ENCODE measurements around the gene IL1RAP. TPM values are rescaled to one million over a fixed set of nuclear protein-coding genes. Genes with fewer than 3 reads are reported as not detected.

Gene IL1RAP
- total RNA-seq, 1 donor: 14.8 TPM

DNA sequence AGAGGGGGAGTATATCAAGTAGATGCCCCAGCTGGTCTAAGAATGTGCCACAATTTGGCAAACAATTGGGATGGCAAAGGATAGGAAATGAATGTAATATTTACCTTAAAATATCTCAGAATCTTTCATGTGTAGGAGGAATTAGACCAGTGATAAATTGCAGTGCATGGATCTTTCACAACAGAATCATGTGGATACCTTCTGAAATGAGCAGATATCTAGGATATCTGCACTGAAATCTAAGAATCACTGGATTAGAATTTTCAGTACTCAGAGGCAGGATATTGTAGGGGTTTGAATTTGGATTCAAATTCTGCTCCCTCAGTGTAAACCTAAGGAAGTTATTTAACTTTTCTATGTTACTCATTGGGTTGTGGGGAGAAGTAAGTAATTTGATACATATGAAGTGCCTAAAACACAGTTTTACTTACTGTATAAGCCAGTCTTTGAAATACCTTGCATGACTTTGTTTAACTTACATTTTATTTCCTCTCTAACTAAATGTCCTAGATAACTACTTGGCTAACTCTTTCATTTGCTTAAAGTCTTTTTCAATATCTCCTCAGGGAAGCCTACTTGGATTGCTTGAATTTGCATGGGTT is 8.8 kb downstream of the IL1RAP start:
- H4K20me1 ChIP-seq (ENCODE audit: insufficient read depth, low read length): no peaks in the 10 kb centered on the region
- no peak overlapping the region for H3K27ac ChIP-seq (ENCODE audit: low read depth, low read length)
- H3K4me2 ChIP-seq (ENCODE audit: insufficient read depth, low read length): no peak overlapping the region
- no peak overlapping the region for H2AFZ ChIP-seq (ENCODE audit: low read length)
- H3K4me1 ChIP-seq (ENCODE audit: insufficient read depth, low read length): peaks cover 25% of the 10 kb centered on the region
- peaks cover 12% of the 10 kb centered on the region for H3K79me2 ChIP-seq (ENCODE audit: insufficient read depth, low read length)
- H3K9me3 ChIP-seq (ENCODE audit: low read depth, low read length): no peaks in the 10 kb centered on the region
- H3K36me3 ChIP-seq (ENCODE audit: insufficient read depth, low read length): no peaks in the 10 kb centered on the region
- no peak overlapping the region for H3K4me3 ChIP-seq (ENCODE audit: insufficient read depth, low read length)
- TF ChIP-seq, protein P1, sequence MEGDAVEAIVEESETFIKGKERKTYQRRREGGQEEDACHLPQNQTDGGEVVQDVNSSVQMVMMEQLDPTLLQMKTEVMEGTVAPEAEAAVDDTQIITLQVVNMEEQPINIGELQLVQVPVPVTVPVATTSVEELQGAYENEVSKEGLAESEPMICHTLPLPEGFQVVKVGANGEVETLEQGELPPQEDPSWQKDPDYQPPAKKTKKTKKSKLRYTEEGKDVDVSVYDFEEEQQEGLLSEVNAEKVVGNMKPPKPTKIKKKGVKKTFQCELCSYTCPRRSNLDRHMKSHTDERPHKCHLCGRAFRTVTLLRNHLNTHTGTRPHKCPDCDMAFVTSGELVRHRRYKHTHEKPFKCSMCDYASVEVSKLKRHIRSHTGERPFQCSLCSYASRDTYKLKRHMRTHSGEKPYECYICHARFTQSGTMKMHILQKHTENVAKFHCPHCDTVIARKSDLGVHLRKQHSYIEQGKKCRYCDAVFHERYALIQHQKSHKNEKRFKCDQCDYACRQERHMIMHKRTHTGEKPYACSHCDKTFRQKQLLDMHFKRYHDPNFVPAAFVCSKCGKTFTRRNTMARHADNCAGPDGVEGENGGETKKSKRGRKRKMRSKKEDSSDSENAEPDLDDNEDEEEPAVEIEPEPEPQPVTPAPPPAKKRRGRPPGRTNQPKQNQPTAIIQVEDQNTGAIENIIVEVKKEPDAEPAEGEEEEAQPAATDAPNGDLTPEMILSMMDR (IDR thresholded peaks at IDR 0.05; ENCODE audit: extremely low read depth, low read depth, low read length): no peak
- H3K27me3 ChIP-seq (ENCODE audit: insufficient read depth, low read length): no peaks in the 10 kb centered on the region
- no peak for DNase-seq (ENCODE audit: insufficient read length, low spot score, missing footprints)

DNA sequence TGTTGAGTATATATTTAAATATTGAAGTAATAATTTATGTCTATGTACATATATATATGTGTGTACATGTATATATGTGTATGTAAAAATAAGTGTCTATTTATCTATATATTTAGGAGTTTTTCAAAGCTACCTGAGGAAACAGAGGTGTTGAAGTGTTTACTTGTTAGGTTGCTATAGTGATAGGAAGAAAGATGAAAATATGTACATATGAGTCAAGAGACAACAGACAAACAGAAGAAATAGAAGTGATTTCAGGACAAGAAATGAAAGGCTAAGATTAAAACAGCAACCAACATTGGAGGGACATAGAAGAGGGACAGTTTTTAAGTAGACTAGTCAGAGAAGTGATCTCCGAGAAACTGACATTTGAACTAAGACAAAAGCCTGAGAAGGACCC is 11.1 kb downstream of the IL1RAP start:
- no peaks in the 10 kb centered on the region for H3K9me3 ChIP-seq (ENCODE audit: low read depth, low read length)
- DNase-seq (ENCODE audit: insufficient read length, low spot score, missing footprints): no peak
- TF ChIP-seq, protein P1 (IDR thresholded peaks at IDR 0.05; ENCODE audit: extremely low read depth, low read depth, low read length): no peak
- no peaks in the 10 kb centered on the region for H3K36me3 ChIP-seq (ENCODE audit: insufficient read depth, low read length)
- no peak overlapping the region for H3K27ac ChIP-seq (ENCODE audit: low read depth, low read length)
- peaks cover 6% of the 10 kb centered on the region for H3K79me2 ChIP-seq (ENCODE audit: insufficient read depth, low read length)
- peaks cover 25% of the 10 kb centered on the region for H3K4me1 ChIP-seq (ENCODE audit: insufficient read depth, low read length)
- H3K27me3 ChIP-seq (ENCODE audit: insufficient read depth, low read length): no peaks in the 10 kb centered on the region
- H2AFZ ChIP-seq (ENCODE audit: low read length): no peak overlapping the region
- H3K4me3 ChIP-seq (ENCODE audit: insufficient read depth, low read length): no peak overlapping the region
- no peak overlapping the region for H3K4me2 ChIP-seq (ENCODE audit: insufficient read depth, low read length)
- no peaks in the 10 kb centered on the region for H4K20me1 ChIP-seq (ENCODE audit: insufficient read depth, low read length)

DNA sequence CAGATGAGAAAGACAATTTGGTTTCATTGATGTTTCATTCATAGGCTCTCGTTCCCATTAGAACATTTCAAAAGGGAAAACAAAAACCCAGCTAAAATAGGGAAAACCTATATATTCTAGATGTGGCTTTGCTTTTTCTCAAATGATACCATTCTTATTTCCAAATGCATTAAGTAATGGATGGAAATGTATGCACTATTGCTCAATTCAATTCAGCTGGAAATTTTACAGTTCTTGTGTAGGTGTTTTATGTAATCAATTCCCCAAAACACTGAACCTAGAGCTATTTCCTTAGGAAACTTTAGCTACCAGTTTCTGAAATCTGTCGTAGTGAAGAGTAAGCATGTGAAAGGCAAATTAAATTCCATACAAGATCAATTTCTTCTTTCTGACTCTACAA is 11.7 kb downstream of the IL1RAP start:
- no peak overlapping the region for H3K4me3 ChIP-seq (ENCODE audit: insufficient read depth, low read length)
- no peak for DNase-seq (ENCODE audit: insufficient read length, low spot score, missing footprints)
- H3K4me1 ChIP-seq (ENCODE audit: insufficient read depth, low read length): peaks cover 22% of the 10 kb centered on the region
- H2AFZ ChIP-seq (ENCODE audit: low read length): no peak overlapping the region
- no peaks in the 10 kb centered on the region for H3K36me3 ChIP-seq (ENCODE audit: insufficient read depth, low read length)
- H3K4me2 ChIP-seq (ENCODE audit: insufficient read depth, low read length): no peak overlapping the region
- H4K20me1 ChIP-seq (ENCODE audit: insufficient read depth, low read length): no peaks in the 10 kb centered on the region
- peaks cover 5% of the 10 kb centered on the region for H3K79me2 ChIP-seq (ENCODE audit: insufficient read depth, low read length)
- H3K27ac ChIP-seq (ENCODE audit: low read depth, low read length): no peak overlapping the region
- H3K27me3 ChIP-seq (ENCODE audit: insufficient read depth, low read length): no peaks in the 10 kb centered on the region
- TF ChIP-seq, protein P1 (IDR thresholded peaks at IDR 0.05; ENCODE audit: extremely low read depth, low read depth, low read length): no peak
- no peaks in the 10 kb centered on the region for H3K9me3 ChIP-seq (ENCODE audit: low read depth, low read length)

DNA sequence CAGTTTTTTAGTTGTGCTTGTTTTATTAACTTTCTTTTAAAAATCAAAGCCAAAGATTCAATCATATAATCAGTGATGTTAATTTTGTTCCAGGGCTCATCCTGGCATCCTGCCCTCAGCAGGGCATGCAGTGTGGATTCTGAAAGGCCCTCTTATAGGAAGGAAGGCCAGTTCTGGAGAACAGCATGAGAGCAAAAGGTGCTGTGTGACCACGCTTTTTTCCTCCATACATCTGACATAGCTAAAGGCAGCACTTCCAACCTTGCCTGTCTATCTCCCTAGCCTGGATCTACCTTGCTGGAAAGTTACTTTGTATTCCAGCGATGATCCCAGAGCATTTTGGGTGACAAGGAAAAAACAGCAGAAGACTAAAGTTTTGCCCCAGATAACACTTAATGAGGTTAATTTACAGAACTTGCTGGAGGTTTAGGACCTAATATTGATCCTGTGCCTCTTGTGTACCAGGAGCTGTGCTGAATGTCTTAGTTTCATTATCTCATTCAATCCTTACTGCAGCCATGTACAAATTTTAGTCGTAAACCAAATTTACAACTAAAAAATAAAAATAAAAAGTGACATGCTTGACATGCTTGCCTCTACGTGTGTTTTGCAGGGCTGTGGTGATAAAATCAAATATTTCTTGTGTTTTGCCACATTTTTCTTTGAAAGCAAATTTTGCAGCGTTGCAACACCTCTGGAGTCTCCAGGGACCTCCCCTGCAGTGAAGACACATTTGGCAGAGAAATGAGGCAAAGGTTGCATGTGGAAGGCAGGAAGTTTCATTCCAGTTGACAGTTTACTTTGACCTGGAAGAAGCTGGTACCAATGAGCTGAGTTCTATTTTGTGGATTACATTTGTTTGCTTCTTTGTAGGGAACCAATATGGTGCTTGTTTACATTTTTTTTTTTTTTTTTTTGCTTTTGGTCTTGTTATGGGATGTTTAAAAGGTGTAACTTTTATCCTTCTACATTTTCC is 13.2 kb downstream of the IL1RAP start:
- peaks cover 4% of the 10 kb centered on the region for H3K79me2 ChIP-seq (ENCODE audit: insufficient read depth, low read length)

More for the DNA sequence above, 13.2 kb downstream of the IL1RAP start:
- H3K27ac ChIP-seq (ENCODE audit: low read depth, low read length): no peak overlapping the region
- no peaks in the 10 kb centered on the region for H3K27me3 ChIP-seq (ENCODE audit: insufficient read depth, low read length)
- DNase-seq (ENCODE audit: insufficient read length, low spot score, missing footprints): no peak
- no peaks in the 10 kb centered on the region for H4K20me1 ChIP-seq (ENCODE audit: insufficient read depth, low read length)
- TF ChIP-seq, protein P1 (IDR thresholded peaks at IDR 0.05; ENCODE audit: extremely low read depth, low read depth, low read length): no peak
- H3K4me2 ChIP-seq (ENCODE audit: insufficient read depth, low read length): peak overlapping the region; percentile 58
- no peaks in the 10 kb centered on the region for H3K9me3 ChIP-seq (ENCODE audit: low read depth, low read length)
- no peak overlapping the region for H3K4me3 ChIP-seq (ENCODE audit: insufficient read depth, low read length)
- no peaks in the 10 kb centered on the region for H3K36me3 ChIP-seq (ENCODE audit: insufficient read depth, low read length)
- H3K4me1 ChIP-seq (ENCODE audit: insufficient read depth, low read length): peaks cover 22% of the 10 kb centered on the region
- no peak overlapping the region for H2AFZ ChIP-seq (ENCODE audit: low read length)

Measured in osteoblast (primary cell).